ENCODE results near the gene WNT5A.

Gene WNT5A

GRCh38 chr3:55446850-55447249, 40.3 kb downstream of the WNT5A start:
- no peak for DNase-seq (ENCODE audit: low read depth in 2 of 2)

GRCh38 chr3:55445551-55445950, 41.6 kb downstream of the WNT5A start:
- DNase-seq (ENCODE audit: low read depth in 2 of 2), result no peak

- no peak for DNase-seq (ENCODE audit: low read depth in 2 of 2)
Measured at GRCh38 chr3:55443346-55443745, 43.8 kb downstream of the WNT5A start.

DNA sequence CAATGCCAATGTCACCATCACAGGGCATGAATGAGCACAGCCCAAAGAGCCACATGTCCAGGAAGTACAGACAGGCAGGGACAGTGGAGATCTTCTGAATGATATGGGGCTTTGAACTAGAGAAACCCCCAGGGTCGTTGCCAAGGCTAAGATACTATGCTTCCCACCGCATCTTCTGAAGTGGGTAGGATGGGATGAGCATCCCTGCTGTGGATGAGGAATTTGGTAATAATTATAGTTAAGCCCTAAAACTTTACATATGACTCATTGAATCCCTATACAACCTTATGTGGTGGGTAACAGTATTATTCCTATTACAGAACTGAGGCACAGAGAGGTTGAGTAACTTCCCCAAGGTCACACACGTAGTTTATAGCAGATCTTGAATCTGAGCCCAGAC, 44.2 kb downstream of the WNT5A start:
- DNase-seq (ENCODE audit: low read depth in 2 of 2), result no peak

DNA sequence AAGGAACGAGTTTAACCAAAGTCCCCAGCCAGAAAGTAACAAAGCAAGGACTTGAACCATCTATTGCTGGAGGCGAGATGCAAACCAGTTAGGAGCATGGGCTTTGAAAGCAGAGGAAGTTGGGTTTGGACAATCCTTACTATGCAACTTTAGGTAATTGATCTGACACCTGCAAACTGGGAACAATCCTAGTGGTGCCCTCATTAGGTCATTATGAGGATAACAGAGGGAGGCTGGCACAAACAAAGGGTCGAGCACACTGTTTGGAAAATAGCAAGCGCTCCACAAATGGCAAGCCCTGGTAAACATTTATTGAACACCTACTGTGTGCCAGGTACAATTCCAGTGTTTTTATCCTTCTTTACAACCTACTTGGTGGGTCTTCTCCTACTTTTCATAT, 45.6 kb downstream of the WNT5A start:
- no peak for DNase-seq (ENCODE audit: low read depth in 2 of 2)

DNA sequence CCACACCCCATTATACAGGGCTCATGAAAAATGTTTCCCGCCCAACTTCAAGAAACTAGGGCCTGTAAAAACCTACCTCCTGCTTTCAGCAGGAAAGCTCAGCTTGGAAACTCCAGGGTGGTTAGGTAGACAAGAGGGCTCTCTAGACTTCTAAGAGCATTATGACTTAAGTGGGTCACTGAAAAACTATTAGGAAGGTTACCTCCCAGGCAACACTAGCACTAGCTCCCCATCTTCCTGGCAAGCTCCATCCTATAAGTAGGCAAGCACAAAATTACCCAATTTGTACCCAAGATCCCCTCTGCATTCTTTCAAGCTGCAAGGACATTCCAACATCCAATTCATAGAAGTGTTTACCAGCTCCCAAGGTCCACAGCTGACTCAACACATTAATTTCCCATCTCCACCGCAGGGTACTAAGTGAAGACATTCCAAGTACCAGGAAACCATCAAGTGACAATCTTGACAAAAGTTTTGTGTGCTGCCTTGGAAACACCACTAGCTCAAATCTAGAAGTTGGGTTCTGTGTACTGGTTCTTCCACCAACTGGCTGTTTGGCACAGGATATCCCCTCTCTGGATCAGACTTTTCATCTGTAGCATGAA, 46.9 kb downstream of the WNT5A start:
- DNase-seq (ENCODE audit: low read depth in 2 of 2), result no peak

DNA sequence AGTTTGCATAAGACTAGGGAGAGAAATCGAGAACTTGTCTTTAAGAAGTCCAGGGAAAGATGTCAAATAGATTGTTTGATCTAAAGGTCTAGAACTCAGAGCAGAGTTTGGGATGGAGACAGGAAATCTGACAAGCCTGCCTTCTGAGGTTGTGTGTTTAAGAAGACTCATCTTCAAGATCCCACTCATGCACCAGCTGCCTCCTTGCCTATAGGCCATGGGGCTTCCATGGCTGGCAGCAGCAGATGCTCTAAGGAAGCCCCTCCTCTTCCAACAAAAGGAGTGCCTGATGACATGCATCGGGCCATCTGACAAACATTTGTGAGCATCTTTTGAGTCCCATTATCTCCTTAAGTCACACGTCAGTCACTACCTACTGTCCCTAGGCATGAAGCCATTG, 47.4 kb downstream of the WNT5A start:
- DNase-seq (ENCODE audit: low read depth in 2 of 2), result no peak

GRCh38 chr3:55436644-55437043, 50.5 kb downstream of the WNT5A start:
- no peak for DNase-seq (ENCODE audit: low read depth in 2 of 2)

DNA sequence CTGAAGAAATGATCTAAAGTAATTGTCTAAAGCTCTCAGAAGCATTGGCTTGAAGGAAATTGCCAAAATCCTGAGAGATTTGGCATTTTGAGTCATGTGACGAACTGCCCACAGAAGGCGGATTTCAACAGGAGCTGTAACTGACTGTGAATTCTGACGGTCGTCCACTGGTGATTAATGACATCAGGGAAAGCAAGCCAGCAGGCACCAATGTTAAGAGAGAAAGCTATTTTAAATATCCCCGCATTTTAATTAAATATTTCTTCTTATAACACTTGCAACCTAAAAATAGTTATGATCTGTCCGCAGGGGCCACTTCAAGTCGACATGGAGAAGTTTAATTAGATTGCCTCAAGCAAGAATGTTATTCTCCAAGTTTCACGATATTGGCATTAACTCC, 51.6 kb downstream of the WNT5A start:
- DNase-seq (ENCODE audit: low read depth in 2 of 2), result no peak

- DNase-seq (ENCODE audit: low read depth in 2 of 2), result no peak
Measured at GRCh38 chr3:55434789-55435188, 52.3 kb downstream of the WNT5A start.

DNA sequence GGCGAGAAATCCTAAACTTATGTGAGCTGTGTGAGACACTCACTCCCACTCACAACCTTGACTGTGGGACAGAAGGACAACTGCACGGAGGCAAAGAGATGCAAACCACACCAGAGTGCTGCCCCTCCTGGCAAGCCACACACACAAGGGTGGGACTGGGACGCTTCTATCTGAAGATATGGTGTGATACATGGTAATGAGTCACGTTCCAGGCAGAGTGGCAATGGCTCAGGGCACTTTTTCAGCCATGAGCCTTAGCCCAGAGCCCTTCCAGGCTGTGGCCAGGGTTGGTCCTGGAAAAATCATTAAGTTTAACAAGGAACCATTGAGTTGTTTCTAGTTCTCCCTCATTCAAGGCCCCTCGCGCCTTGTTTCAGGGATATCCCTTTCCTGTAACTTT, 56.1 kb downstream of the WNT5A start:
- DNase-seq (ENCODE audit: low read depth in 2 of 2), result no peak

GRCh38 chr3:55427739-55428138, 59.4 kb downstream of the WNT5A start:
- no peak for DNase-seq (ENCODE audit: low read depth in 2 of 2)

GRCh38 chr3:55426486-55426885, 60.6 kb downstream of the WNT5A start:
- no peak for DNase-seq (ENCODE audit: low read depth in 2 of 2)

GRCh38 chr3:55423782-55424181, 63.3 kb downstream of the WNT5A start:
- no peak for DNase-seq (ENCODE audit: low read depth in 2 of 2)

DNA sequence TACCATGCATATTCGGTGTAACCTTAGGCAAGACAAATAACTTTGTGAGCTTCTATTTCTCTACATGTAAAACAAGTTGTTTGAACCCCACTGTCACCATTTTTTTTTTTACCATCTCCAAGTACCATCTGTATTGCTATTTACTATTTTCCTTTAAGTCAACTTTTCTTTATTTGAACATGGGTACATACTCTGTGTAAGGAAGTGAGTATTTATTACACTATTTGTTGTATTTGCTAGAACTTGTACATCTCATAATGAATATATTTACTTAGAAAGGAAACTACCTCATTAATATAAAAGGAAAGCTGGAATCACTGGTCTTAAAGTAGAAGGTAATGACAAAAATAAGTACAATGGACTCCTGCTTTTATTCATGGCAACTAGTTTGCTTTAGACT, 69.9 kb downstream of the WNT5A start:
- no peak for DNase-seq (ENCODE audit: low read depth in 2 of 2)

GRCh38 chr3:55416331-55416821, 70.7 kb downstream of the WNT5A start:
- DNase-seq (ENCODE audit: low read depth in 2 of 2), result no peak

Data from activated CD8-positive, alpha-beta memory T cell treated with anti-CD3 and anti-CD28 coated beads for 4 hours (primary cell).